B cell (primary cell): ENCODE data around the gene ADCY3.

Source experiments
- CTCF ChIP-seq: fragments of 200-600 bp; IDR thresholded peaks from one replicate; pipeline ENCODE4 v1.8.0; 2022; ENCODE audit warnings: antibody characterized with exemption, mild to moderate bottlenecking
- EZH2 ChIP-seq: IDR thresholded peaks from 2 replicates; pipeline ENCODE4 v1.6.1; 2012; ENCODE audit warnings: borderline replicate concordance, low read depth, mild to moderate bottlenecking, moderate library complexity, low read length; ENCODE audit not compliant: insufficient read depth, poor library complexity, severe bottlenecking

- TF ChIP-seq CTCF (no peak), EZH2 (no peak)
Measured at GRCh38 chr2:24915796-24916195, 4.2 kb downstream of the ADCY3 start.
